D721Med (cell line): ENCODE results near the gene SAMD14.

ENCODE experiments used
- DNase-seq: peaks from one replicate; pipeline ENCODE4 v3.0.0; 2011; ENCODE audit warnings: low spot score; ENCODE audit not compliant: insufficient read length
- FAIRE-seq: peaks from 2 replicates; lab custom pipeline; 2011; peaks lifted over from hg19 to GRCh38; lab: Jason Lieb, UNC
- CTCF ChIP-seq: IDR thresholded peaks from 2 replicates; pipeline ENCODE4 v1.5.1; 2012; ENCODE audit warnings: mild to moderate bottlenecking, control low read depth; ENCODE audit not compliant: insufficient read depth; ENCODE audit errors: missing control alignments

SAMD14 gene

GRCh38 chr17:50076591-50077235 lies 53.2 kb downstream of the SAMD14 start:
- DNase-seq (no peak), FAIRE-seq (no peak)
- no peak for TF ChIP-seq CTCF

DNA sequence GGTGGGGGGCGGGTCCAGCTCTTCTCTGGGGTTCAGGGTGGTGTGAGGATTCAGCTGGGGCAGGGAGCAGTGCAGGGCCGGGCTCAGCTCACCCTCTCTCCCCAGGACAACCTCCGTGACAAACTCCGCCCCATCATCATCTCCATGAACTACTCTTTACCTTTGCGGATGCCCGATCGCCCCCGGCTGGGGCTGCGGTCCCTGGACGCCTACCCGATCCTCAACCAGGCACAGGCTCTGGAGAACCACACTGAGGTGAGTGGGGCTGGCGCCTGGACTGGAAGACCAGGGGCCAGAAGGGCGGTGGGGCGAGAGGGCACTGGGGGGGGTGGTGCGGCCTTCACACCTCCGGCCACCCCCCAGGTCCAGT lies 53.8 kb downstream of the SAMD14 start:
- FAIRE-seq (no peak), DNase-seq (no peak)
- no peak for TF ChIP-seq CTCF

DNA sequence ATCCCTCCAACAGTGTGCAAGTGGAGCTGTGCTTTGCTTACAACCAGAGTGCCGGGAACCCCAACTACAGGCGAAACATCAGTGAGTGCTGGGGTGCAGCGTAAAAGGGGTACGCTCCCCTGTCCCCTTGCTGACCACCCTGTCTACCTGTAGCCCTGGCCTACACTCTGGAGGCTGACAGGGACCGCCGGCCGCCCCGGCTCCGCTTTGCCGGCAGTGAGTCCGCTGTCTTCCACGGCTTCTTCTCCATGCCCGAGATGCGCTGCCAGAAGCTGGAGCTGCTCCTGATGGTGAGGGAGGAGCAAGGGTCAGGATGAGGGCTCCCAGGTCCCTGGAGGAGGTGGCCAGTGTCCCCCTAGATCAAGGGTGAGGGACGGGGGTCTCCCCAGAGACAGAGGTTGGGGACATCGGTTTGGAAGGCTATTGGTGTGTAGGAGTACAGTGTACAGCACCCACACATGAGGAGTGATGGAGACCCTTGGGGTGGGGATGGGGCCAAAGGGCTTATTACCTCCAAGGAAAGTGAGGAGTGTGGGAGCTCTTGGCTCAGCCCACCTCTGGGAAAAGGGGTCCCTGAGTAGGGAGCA lies 54.4 kb downstream of the SAMD14 start:
- DNase-seq = no peak
- no peak for FAIRE-seq
- TF ChIP-seq CTCF = no peak

DNA sequence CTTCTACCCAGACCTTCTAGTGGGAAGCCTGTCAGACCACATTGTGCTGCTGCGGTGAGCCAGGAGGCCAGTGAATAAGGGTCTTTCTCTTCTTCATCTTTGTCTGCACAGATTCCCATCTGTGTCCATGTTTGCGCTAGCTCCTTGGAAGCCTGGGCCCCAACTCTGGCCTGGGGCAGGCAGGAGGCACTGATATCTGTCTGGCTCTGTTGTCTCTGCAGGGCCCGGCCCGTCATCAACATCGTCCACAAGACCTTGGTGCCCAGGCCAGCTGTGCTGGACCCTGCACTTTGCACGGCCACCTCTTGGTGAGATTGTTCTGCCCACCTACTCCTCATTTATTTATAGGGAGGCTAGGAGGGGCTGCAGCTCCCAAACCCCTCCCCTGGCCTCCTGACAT lies 55.7 kb downstream of the SAMD14 start:
- TF ChIP-seq CTCF = no peak
- FAIRE-seq (no peak), DNase-seq (no peak)

DNA sequence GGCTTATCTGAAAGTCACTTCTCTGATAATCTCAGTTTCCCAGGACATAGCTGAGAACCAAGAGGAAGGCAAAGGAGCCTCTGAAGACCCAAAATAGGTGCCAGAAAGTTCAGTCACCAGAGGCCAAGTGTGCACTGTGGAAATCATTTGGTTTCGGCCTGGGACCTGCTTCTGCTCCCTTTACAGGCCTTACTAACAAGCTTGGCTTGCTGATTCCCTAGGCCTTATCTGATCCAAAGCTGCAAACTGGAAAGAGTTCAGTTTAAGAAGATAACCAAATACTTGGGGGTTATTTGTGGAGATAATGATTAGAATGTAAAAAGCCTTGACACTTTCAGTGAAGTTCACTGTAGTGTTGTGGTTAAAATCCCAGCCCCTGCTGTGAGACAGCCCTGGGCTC lies 57.0 kb downstream of the SAMD14 start:
- DNase-seq = no peak
- no peak for FAIRE-seq
- TF ChIP-seq CTCF = no peak

- FAIRE-seq = no peak
- no peak for DNase-seq
- no peak for TF ChIP-seq CTCF
Observed at GRCh38 chr17:50072130-50072529, 57.8 kb downstream of the SAMD14 start.

DNA sequence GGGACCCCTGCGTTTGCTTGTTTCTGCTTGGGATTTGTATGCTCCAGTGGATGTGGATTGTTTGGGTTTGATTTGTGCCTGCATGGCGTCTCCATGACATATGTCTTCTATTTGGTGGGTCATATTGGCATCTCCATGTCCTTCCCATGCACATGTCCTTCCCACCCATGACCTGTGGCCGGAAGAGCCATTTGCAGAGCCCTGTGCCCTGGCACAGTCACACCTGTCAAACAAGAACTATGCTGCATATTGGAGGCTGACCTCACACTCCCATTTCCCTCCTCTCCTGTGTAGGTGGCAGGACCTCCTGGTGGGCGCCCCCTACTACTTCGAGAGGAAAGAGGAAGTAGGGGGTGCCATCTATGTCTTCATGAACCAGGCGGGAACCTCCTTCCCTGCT lies 58.3 kb downstream of the SAMD14 start:
- FAIRE-seq (no peak), DNase-seq (no peak)
- no peak for TF ChIP-seq CTCF
